Parathyroid adenoma (tissue), 2 donors: ENCODE results near the gene PSMD4.
"Not testable (repeated sequence)": the region's sequence is repeated elsewhere in the genome, so short reads cannot be mapped to it uniquely, and the experiment has no call there.

Experiments
- H2AFZ ChIP-seq: fragments of 300-600 bp; sonication (generic); one replicate; pipeline ENCODE4 v1.7.0; 2017; ENCODE audit warnings: antibody characterized with exemption, mild to moderate bottlenecking
- H3K27ac ChIP-seq: fragments of 300-600 bp; sonication (generic); one replicate; pipeline ENCODE4 v1.7.0; 2017
- H3K27me3 ChIP-seq: fragments of 300-600 bp; sonication (generic); one replicate; pipeline ENCODE4 v1.7.0; 2017; ENCODE audit warnings: low read length; ENCODE audit not compliant: control insufficient read depth, insufficient read depth
- H3K36me3 ChIP-seq: fragments of 300-600 bp; sonication (generic); one replicate; pipeline ENCODE4 v1.7.0; 2017; ENCODE audit warnings: low read length; ENCODE audit not compliant: control insufficient read depth, insufficient read depth
- H3K4me1 ChIP-seq: fragments of 300-600 bp; sonication (generic); one replicate; pipeline ENCODE4 v1.7.0; 2017; ENCODE audit warnings: control low read depth
- H3K4me2 ChIP-seq: fragments of 300-600 bp; sonication (generic); one replicate; pipeline ENCODE4 v1.7.0; 2017; ENCODE audit warnings: low read length
- H3K4me3 ChIP-seq: fragments of 300-600 bp; sonication (generic); one replicate; pipeline ENCODE4 v1.7.0; 2017; ENCODE audit warnings: low read depth, low read length
- H3K79me2 ChIP-seq: fragments of 300-600 bp; sonication (generic); one replicate; pipeline ENCODE4 v1.7.0; 2017; ENCODE audit warnings: control low read depth
- H3K9ac ChIP-seq: fragments of 300-600 bp; sonication (generic); one replicate; pipeline ENCODE4 v1.7.0; 2017; ENCODE audit warnings: mild to moderate bottlenecking
- H3K9me3 ChIP-seq: fragments of 300-600 bp; sonication (generic); one replicate; pipeline ENCODE4 v1.7.0; 2017; ENCODE audit warnings: low read length; ENCODE audit not compliant: control insufficient read depth
- CTCF ChIP-seq: fragments of 300-600 bp; sonication (generic); IDR thresholded peaks from one replicate; pipeline ENCODE4 v1.7.0; 2017; ENCODE audit warnings: antibody characterized with exemption, mild to moderate bottlenecking
- donor health status: primary hyperparathyroidism.

Gene PSMD4

GRCh38 chr1:151254217-151255213, at the start of gene PSMD4:
Gene PSMD4, plus strand, starts transcription at chr1:151254734. Its CDS starts 49 bp downstream, at chr1:151254783.
- Histone ChIP-seq H3K27me3 (no peaks in the 10 kb centered on the region), H3K4me3 (peak within 1 kb of the TSS; percentile 84), H3K27ac (peak within 1 kb of the TSS; percentile 70), H2AFZ (peak within 1 kb of the TSS; percentile 86), H3K4me1 (peaks cover 4% of the 10 kb centered on the region), H3K9me3 (no peaks in the 10 kb centered on the region), H3K79me2 (peaks cover 18% of the 10 kb centered on the region), H3K9ac (no peak within 1 kb of the TSS), H3K4me2 (peak within 1 kb of the TSS; percentile 66), H3K36me3 (no peaks in the 10 kb centered on the region)
- TF ChIP-seq CTCF, result no peak

- not testable (repeated sequence) for H3K9me3 ChIP-seq, H3K4me1 ChIP-seq, H3K36me3 ChIP-seq, H3K27ac ChIP-seq, H2AFZ ChIP-seq, H3K4me3 ChIP-seq, H3K9ac ChIP-seq, H3K4me2 ChIP-seq, H3K27me3 ChIP-seq
- H3K79me2 ChIP-seq, result peaks cover 24% of the 10 kb centered on the region
These were observed 49.1 kb upstream of the PSMD4 start for GRCh38 chr1:151205381-151205965.

GRCh38 chr1:151210830-151211229, 43.7 kb upstream of the PSMD4 start:
- Histone ChIP-seq H3K36me3 (no peaks in the 10 kb centered on the region), H3K4me3 (no peak overlapping the region), H3K4me1 (no peaks in the 10 kb centered on the region), H3K79me2 (peaks cover 10% of the 10 kb centered on the region), H3K9ac (no peak overlapping the region), H3K4me2 (no peak overlapping the region), H3K27me3 (no peaks in the 10 kb centered on the region), H3K27ac (no peak overlapping the region), H2AFZ (no peak overlapping the region), H3K9me3 (no peaks in the 10 kb centered on the region)
- TF ChIP-seq CTCF, result no peak

- Histone ChIP-seq H3K79me2 (peaks cover 8% of the 10 kb centered on the region), H3K9me3 (no peaks in the 10 kb centered on the region), H3K4me3 (no peak overlapping the region), H3K4me2 (no peak overlapping the region), H3K36me3 (no peaks in the 10 kb centered on the region), H3K27ac (no peak overlapping the region), H3K4me1 (no peaks in the 10 kb centered on the region), H3K9ac (no peak overlapping the region), H3K27me3 (no peaks in the 10 kb centered on the region), H2AFZ (no peak overlapping the region)
- TF ChIP-seq CTCF, result no peak
These were observed 42.4 kb upstream of the PSMD4 start for GRCh38 chr1:151211972-151212705.

- Histone ChIP-seq H2AFZ (no peak overlapping the region), H3K79me2 (peaks cover 8% of the 10 kb centered on the region), H3K4me2 (peak overlapping the region; percentile 3), H3K4me3 (no peak overlapping the region), H3K27ac (no peak overlapping the region), H3K9me3 (no peaks in the 10 kb centered on the region), H3K4me1 (no peaks in the 10 kb centered on the region), H3K27me3 (no peaks in the 10 kb centered on the region), H3K9ac (no peak overlapping the region), H3K36me3 (no peaks in the 10 kb centered on the region)
- TF ChIP-seq CTCF, result no peak
These were observed 41.0 kb upstream of the PSMD4 start for GRCh38 chr1:151213560-151213959.
